DMS153 (cell line): ENCODE data around the gene MEX3D.

Experiments used
- DNase-seq: peaks from one replicate; lab custom pipeline; 2025; lab: John Stamatoyannopoulos, UW

The MEX3D gene

GRCh38 chr19:1518471-1518870 is 49.7 kb downstream of the MEX3D start:
- DNase-seq: no peak

GRCh38 chr19:1516395-1516753 is 51.8 kb downstream of the MEX3D start:
- no peak for DNase-seq

GRCh38 chr19:1514986-1515721 is 53.0 kb downstream of the MEX3D start:
- DNase-seq: no peak

- DNase-seq: no peak
These were observed 53.8 kb downstream of the MEX3D start for GRCh38 chr19:1514295-1514661.

- no peak for DNase-seq
These were observed 54.4 kb downstream of the MEX3D start for GRCh38 chr19:1513499-1514294.

- DNase-seq: no peak
These were observed 55.2 kb downstream of the MEX3D start, which contains the start of gene ADAMTSL5 for GRCh38 chr19:1512671-1513498. TSS of gene ADAMTSL5 (minus strand) at chr19:1513019. CDS start at chr19:1510943, 2,076 bp downstream.

GRCh38 chr19:1511318-1512317 is 56.5 kb downstream of the MEX3D start:
- no peak for DNase-seq

- DNase-seq: no peak
These were observed 57.3 kb downstream of the MEX3D start for GRCh38 chr19:1510807-1511206.

- DNase-seq: no peak
These were observed 57.7 kb downstream of the MEX3D start for GRCh38 chr19:1510442-1510806.

- no peak for DNase-seq
These were observed 58.3 kb downstream of the MEX3D start for GRCh38 chr19:1509602-1510441.

GRCh38 chr19:1508507-1508856 is 59.6 kb downstream of the MEX3D start:
- no peak for DNase-seq

GRCh38 chr19:1507763-1508506 is 60.2 kb downstream of the MEX3D start:
- DNase-seq: peak; percentile 80

- no peak for DNase-seq
These were observed 60.9 kb downstream of the MEX3D start for GRCh38 chr19:1507192-1507660.

- no peak for DNase-seq
These were observed 61.9 kb downstream of the MEX3D start for GRCh38 chr19:1505991-1506881.

GRCh38 chr19:1505012-1505411 is 63.1 kb downstream of the MEX3D start:
- no peak for DNase-seq
